ENCODE data around the gene PTPRE.

GRCh38 chr10:128018236-128018635 is 111.3 kb downstream of the PTPRE start:
- TF ChIP-seq CTCF (conservative IDR thresholded peaks at IDR 0.05) (no peak), EZH2 (IDR thresholded peaks at IDR 0.05; ENCODE audit: low read depth) (no peak)
